NCI-H226 (cell line): ENCODE data around the gene IL17RD.

Experiments used
- DNase-seq: peaks from one replicate; pipeline ENCODE4 v3.0.0-alpha.2; 2015

Gene IL17RD

DNA sequence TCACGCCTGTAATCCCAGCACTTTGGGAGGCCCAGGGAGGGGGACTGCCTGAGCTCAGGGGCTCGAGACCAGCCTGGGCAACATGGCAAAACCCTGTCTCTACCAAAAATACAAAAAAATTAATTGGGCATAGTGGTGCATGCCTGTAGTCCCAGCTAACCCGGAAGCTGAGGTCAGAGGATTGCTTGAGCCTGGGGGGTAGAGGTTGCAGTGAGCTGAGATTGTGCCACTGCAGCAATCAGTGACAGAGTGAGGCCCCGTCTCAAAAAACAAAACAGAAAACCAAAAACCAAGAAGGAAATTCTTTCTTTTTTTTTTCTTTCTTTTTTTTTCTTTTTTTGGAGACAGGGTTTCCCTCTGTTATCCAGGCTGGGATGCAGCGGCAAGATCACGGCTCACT, 101.2 kb downstream of the IL17RD start:
- DNase-seq: no peak

GRCh38 chr3:57063032-57063431, 102.1 kb downstream of the IL17RD start:
- DNase-seq: no peak

DNA sequence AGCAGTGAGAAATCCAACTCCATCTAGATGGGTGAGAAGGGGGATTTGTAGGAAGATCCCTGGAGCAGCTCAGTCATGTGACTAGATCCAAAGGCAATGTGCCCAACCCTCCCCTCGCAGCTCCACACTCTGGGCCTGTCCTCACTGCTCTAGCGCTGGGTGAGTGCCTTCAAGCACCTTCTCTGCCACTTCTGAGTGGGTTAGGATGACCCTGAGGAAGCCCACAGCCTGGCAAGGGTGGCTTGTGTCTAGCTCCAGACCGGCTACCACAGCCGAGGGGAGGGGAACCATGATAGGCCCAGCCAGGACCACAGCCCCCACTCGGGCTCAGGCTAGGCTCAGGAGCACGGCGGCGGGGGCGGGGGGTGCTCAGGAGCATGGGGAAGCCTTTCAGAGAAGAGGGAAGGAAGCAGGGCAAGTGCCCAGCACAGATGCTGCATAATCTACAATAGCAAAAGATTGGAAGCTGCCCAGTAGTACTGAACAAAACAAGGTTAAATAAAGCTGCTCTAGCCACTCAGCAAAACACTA, 103.0 kb downstream of the IL17RD start:
- no peak for DNase-seq

DNA sequence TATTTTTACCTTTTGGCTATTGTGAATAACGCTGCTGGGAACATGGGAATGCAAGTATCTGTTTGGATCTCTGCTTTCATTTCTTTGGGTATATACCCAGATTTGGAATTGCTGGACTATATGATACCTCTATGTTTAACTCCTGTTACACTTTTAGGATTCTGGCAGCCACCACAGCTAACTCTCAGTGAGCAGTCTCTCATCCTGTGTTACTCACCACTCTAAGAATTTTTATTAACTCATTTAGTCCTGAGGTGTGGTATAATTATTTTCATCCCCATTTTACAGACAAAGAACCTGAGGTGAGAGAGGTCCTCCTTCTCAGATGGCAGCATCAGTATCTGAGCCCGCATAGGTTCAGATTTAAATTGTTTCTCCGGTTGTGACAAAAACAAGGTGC, 103.6 kb downstream of the IL17RD start:
- peak; percentile 21 for DNase-seq

GRCh38 chr3:57060089-57060821, 104.9 kb downstream of the IL17RD start, which contains the start of gene SPATA12:
Gene SPATA12, plus strand, starts transcription at chr3:57060664. Its CDS starts 13,031 bp downstream, at chr3:57073695.
- DNase-seq: peak; percentile 94

GRCh38 chr3:57059411-57059810, 105.7 kb downstream of the IL17RD start:
- peak; percentile 51 for DNase-seq

DNA sequence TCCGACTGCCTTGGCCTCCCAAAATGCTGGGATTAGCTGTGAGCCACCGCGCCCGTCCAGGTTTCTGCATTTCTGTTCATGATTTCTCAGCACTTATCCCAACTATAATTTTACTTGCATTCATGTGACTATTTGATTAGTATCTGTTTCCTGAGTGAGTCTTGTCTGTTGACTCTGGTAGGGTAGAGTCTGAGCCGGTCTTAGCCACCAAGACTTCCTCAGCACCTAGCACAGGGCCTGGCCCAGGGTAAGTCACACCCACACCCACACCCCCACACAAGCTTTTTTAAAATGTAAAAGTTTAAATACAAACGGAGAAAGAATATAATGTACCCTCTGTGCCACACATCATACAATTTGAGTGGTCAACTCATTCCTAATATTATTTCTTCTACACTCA, 107.8 kb downstream of the IL17RD start:
- DNase-seq: no peak

GRCh38 chr3:57053122-57053521, 112.0 kb downstream of the IL17RD start:
- DNase-seq: no peak

- DNase-seq: no peak
These were observed 112.5 kb downstream of the IL17RD start for GRCh38 chr3:57052662-57053061.

- DNase-seq: no peak
These were observed 116.4 kb downstream of the IL17RD start for GRCh38 chr3:57048728-57049127.

- DNase-seq: no peak
These were observed 117.0 kb downstream of the IL17RD start for GRCh38 chr3:57048052-57048671.

DNA sequence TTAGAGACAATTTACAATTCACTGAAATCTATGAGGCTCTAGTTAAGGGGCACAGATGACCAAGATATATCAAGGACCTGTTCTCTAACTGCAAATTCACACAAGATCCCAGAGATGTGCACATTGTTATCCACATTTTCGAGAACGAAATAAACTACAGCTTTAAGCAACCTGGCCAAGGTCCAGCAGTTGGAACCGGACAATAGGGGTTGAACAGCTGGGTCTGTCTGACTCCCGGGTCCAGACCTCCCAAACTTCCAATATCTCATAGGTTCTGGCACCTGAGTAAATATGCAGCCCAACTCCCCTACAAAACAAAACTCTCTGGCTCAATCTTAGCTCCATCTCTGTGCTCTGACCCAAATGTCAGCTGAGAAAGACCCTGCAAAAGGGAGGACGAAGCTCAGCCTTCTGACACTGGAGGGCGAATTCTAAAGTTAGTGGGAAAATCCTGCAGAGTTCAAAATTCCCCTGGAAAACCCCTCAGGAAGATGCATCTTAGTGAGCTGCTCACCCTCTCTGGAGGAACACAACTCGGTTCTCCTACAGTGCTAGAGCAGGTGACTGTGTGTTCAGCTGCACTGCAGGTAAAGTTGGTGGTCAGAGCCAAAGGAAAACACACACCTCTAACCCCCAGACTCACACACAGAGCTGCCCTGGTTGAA, 118.9 kb downstream of the IL17RD start:
- no peak for DNase-seq

- no peak for DNase-seq
These were observed 121.6 kb downstream of the IL17RD start for GRCh38 chr3:57043518-57043917.

DNA sequence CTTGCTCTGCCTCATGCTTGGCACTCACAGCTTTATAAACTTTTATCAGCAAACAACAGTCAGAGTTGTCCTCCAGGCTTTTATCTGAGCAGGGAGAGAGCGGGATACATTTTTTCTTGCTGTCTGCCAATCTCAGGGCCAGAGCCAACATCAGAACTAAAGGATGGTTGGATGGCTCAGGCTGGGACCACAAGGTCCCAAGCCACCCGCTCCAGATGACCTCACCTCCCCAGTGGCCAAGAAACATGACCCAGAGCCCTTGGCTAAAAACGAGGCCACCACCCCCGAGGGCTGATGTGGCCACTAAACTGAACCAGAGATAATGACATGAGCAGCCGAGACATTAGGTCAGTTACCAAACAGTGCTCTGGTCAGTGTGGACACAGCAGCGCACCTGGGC, 123.5 kb downstream of the IL17RD start:
- no peak for DNase-seq
